Activated gamma-delta T cell (primary cell): ENCODE data around the gene SLC13A1.
"Not testable (repeated sequence)": the region's sequence is repeated elsewhere in the genome, so short reads cannot be mapped to it uniquely, and the experiment has no call there.

Experiments used
- DNase-seq: peaks from one replicate; lab custom pipeline; 2025; lab: John Stamatoyannopoulos, UW
- total RNA-seq, 2 donors: gene quantifications; one replicate each; lab custom pipeline; 2026; lab: John Stamatoyannopoulos, UW

Gene SLC13A1, protein sequence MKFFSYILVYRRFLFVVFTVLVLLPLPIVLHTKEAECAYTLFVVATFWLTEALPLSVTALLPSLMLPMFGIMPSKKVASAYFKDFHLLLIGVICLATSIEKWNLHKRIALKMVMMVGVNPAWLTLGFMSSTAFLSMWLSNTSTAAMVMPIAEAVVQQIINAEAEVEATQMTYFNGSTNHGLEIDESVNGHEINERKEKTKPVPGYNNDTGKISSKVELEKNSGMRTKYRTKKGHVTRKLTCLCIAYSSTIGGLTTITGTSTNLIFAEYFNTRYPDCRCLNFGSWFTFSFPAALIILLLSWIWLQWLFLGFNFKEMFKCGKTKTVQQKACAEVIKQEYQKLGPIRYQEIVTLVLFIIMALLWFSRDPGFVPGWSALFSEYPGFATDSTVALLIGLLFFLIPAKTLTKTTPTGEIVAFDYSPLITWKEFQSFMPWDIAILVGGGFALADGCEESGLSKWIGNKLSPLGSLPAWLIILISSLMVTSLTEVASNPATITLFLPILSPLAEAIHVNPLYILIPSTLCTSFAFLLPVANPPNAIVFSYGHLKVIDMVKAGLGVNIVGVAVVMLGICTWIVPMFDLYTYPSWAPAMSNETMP
- total RNA-seq: 0 to 0.04 reads per million in 2 donors

- DNase-seq: no peak
These were observed at the start of gene SLC13A1 for GRCh38 chr7:123199883-123200282. Gene SLC13A1 (minus strand): TSS chr7:123199969. CDS start chr7:123199946, 23 bp downstream.

DNA sequence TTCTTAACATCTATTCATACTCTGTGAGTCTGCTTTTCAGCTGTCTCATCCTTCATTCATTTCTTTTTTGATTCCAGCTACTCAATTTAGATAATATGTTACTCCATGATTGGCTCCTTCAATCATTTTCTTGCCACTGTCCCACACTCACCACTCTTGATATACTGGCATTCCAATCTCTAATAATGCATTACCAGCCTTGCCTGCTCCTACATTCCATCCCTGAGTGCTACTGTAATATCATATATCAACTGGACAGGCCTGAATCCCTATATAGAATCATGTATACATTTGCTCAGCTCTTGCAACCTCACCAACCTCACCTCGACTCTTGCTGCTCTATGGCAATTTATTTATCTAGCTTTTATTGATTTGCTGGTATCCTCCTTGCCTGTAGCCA is 45.0 kb upstream of the SLC13A1 start:
- DNase-seq: no peak

- DNase-seq: no peak
These were observed 42.8 kb upstream of the SLC13A1 start for GRCh38 chr7:123242467-123243092.

GRCh38 chr7:123241809-123242208 is 42.0 kb upstream of the SLC13A1 start:
- no peak for DNase-seq

DNA sequence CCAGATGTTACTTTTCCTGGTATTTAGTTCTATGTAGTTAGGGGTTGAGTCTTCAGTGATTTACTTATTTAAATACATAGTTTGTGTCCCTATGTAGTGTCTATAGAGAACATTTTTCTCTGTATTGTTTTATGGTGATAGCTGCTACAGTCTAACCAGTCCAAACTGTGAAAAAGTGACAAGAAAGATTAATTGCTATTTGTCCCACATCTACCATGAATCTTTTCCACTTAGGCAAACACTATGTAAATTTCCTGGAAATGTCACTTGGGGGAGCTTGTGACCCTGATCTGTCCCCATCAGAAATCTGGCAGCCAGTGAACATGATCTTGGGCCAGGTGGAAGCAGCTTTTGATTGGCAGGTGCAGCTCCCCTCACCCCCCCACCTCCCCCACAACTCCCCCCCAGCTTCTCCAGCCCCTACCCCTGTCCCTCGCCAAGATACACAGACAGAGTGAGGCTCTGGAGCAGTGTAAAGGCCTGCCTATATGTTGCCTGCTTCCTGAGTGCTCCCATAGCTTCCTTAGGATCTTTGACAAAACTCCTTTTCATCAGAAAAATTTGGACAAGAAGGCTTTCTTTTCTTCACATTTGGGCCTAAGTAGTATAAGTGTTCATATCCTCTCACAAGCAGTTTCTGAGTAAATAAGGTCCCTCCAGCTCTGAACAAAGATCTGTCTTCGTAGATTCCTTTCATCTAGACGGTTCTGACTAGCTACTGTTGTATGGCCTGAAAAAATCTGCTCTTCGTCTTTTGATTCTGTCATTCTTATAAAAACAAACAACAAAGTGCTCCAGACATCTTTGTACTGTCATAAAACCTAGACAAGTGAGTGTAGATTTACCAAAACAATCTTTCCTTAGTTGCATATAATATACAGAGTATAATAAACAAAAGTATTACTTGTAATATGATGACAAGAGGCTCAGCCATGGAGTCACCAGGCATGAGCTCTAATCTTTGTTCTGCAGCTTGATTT is 31.5 kb upstream of the SLC13A1 start:
- DNase-seq: no peak

DNA sequence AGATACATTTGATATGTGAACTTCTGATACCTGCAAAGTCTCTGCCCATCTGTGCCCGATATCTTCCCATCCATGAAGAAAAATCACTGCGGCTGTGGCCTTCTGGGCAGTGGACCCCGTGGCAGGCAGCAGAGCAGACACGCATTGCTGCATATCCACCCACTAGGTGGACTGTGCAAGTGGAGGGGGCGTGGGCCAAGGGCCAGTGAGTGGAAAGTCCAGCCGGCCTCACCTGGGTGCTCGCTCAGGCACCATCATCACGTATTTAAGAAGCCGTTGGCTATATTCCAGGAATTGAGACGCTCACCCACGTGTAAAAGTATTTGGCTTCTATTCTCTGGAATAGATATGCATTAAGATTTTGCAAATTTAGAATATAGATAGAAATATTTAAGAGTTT is 30.8 kb upstream of the SLC13A1 start:
- DNase-seq: no peak

GRCh38 chr7:123230147-123230546 is 30.4 kb upstream of the SLC13A1 start:
- no peak for DNase-seq

DNA sequence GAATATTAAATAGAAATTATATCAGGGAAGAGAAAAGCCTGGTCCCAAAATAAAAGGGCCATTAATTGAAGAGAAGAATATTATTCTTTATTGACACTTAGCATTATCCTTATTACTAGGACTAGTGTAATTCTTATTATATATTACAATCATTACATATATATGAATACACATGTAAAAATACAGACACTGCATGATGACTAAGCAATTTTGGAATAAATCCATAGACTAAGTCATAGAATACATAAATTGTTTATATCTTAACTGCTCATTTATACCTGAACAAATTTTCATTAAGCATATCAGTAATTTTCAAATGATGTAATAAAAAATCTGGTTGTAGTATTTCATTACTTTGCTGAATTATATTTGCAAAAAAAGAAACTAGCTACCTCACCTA is 29.7 kb upstream of the SLC13A1 start:
- no peak for DNase-seq

DNA sequence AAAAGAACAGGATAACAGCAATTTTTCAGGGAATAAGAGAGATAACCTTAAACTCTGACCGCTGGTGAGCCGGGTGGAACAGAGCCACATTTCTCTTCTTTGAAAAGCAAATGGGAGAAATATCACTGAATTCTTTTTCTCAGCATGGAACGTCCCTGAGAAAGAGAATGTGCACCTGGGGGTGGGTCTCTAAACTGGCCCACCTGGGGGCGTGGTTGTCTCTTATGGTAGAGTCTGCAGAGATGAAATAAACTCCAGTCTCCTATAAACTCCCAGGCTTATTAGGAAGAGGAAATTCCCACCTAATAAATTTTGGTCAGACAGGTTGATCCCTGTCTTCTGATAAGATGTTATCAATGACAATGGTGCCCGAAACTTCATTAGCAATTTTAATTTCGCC is 27.9 kb upstream of the SLC13A1 start:
- DNase-seq: not testable (repeated sequence)

GRCh38 chr7:123220396-123220795 is 20.6 kb upstream of the SLC13A1 start:
- DNase-seq: no peak

DNA sequence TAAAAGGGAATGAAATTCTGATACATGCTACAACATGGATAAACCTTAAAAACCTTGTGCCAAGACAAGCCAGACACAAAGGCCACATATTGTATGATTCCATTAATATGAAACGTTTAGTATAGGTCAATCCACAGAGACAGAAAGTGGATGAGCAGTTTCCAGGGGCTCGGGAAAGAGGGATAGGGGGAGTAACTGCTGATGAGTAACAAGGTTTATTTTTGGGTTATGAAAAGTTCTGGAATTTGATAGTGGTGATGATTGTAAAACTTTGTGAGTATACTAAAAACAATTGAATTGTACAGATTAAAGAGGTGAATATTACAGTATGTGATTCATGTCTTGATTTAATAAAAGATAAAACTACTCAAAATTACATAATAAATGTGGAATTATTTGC is 19.1 kb upstream of the SLC13A1 start:
- no peak for DNase-seq

- no peak for DNase-seq
These were observed 17.1 kb upstream of the SLC13A1 start for GRCh38 chr7:123216825-123217224.

DNA sequence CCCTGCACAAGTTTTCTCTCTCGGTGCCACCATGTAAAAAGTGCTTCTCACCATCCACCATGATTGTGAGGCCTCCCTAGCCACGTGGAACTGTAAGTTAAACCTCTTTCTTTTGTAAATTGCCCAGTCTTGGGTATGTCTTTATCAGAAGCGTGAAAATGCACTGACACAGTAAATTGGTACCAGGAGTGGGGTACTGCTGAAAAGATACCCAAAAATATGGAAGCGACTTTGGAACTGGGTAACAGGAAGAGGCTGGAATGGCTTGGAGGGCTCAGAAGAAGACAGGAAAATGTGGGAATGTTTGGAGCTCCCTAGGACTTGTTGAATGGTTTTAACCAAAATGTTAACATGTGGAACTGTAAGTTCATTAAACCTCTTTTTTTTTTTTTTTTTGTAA is 15.6 kb upstream of the SLC13A1 start:
- no peak for DNase-seq

DNA sequence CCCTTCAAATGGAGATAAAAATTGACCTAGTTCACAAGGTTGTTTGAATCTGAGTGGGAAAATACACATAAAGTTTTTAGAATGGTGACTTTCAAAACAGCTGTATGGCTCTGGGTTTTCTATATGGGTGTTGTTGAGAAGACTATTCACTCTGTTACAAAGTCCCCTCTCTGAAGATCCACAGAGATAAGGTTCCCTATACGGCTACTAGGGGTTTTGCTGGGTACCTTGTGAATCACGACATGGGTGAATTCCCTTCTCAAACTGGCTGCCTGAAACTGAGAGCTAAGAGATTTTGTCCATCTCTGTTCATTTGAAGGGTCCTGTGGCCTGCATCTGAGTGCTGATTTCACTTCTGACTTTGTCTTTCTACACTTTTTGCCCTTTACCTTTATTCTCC is 11.8 kb upstream of the SLC13A1 start:
- DNase-seq: no peak

GRCh38 chr7:123210986-123211385 is 11.2 kb upstream of the SLC13A1 start:
- no peak for DNase-seq

GRCh38 chr7:123209786-123210185 is 10.0 kb upstream of the SLC13A1 start:
- DNase-seq: no peak

DNA sequence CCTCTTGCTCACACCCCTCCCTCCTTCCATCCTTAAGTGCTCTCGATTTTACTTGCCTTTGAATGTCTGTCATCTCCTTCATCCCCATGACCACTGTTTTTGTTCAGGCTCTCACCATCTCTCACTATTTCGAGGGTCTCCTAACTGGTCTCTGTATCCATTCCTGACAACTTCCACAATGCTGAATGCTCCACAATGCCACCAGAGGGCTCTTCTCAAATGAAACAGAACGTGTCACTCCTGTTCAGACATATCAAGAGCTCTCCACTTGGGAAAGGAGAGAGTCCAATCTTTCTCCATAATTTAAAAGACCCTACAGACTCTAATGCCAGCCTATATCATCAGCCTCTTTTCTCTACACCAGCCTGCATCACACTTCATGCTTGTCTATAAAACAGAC is 9.0 kb upstream of the SLC13A1 start:
- DNase-seq: no peak

- DNase-seq: no peak
These were observed 4.6 kb upstream of the SLC13A1 start for GRCh38 chr7:123204206-123204835.

GRCh38 chr7:123201901-123202300 is 2.1 kb upstream of the SLC13A1 start:
- no peak for DNase-seq

GRCh38 chr7:123198668-123199652 is 809 bp downstream of the SLC13A1 start:
- DNase-seq: no peak
